ENCODE results near the gene TRAPPC14. TPM values are rescaled to one million over a fixed set of nuclear protein-coding genes. Genes with fewer than 3 reads are reported as not detected.

TRAPPC14 gene
- polyA plus RNA-seq, 5 donors = 16.0 to 22.3 (median 17.4) TPM

Other genes starting within 250 kb of the TRAPPC14 start
- 10 to 100 TPM; 35.0 to 45.0 (median 38.6) TPM for gene TRIM4, start 239.2 kb downstream of the TRAPPC14 start, polyA plus RNA-seq (ENCODE audit: insufficient read depth in 1 of 5, insufficient read length in 5 of 5, low replicate concordance in 1 of 5)
- gene GJC3, start 229.1 kb downstream of the TRAPPC14 start, polyA plus RNA-seq (ENCODE audit: insufficient read depth in 1 of 5, insufficient read length in 5 of 5, low replicate concordance in 1 of 5) = 1 to 10 TPM in 3 of 5 donors, under 1 TPM in 2; 0.93 to 1.5 (median 1.0) TPM
- gene AZGP1, start 182.7 kb downstream of the TRAPPC14 start, polyA plus RNA-seq (ENCODE audit: insufficient read depth in 1 of 5, insufficient read length in 5 of 5, low replicate concordance in 1 of 5) = 100 to 1,000 TPM in 1 of 5 donors, under 1 TPM in 4; 0.24 to 101 (median 0.51) TPM
- 10 to 100 TPM; 75.2 to 93.9 (median 86.2) TPM for gene ZKSCAN1, start 143.1 kb downstream of the TRAPPC14 start, polyA plus RNA-seq (ENCODE audit: insufficient read depth in 1 of 5, insufficient read length in 5 of 5, low replicate concordance in 1 of 5)
- gene ZSCAN21, start 108.9 kb downstream of the TRAPPC14 start, polyA plus RNA-seq (ENCODE audit: insufficient read depth in 1 of 5, insufficient read length in 5 of 5, low replicate concordance in 1 of 5) = 10 to 100 TPM; 23.1 to 27.0 (median 25.6) TPM
- 10 to 100 TPM; 38.7 to 54.7 (median 48.2) TPM for gene ZNF3, start 77.0 kb downstream of the TRAPPC14 start, polyA plus RNA-seq (ENCODE audit: insufficient read depth in 1 of 5, insufficient read length in 5 of 5, low replicate concordance in 1 of 5)
- 100 to 1,000 TPM; 112 to 138 (median 122) TPM for gene COPS6, start 69.8 kb downstream of the TRAPPC14 start, polyA plus RNA-seq (ENCODE audit: insufficient read depth in 1 of 5, insufficient read length in 5 of 5, low replicate concordance in 1 of 5)
- gene MCM7, start 57.3 kb downstream of the TRAPPC14 start, polyA plus RNA-seq (ENCODE audit: insufficient read depth in 1 of 5, insufficient read length in 5 of 5, low replicate concordance in 1 of 5) = 100 to 1,000 TPM; 129 to 144 (median 140) TPM
- gene AP4M1, start 57.1 kb downstream of the TRAPPC14 start, polyA plus RNA-seq (ENCODE audit: insufficient read depth in 1 of 5, insufficient read length in 5 of 5, low replicate concordance in 1 of 5) = 10 to 100 TPM; 34.5 to 43.4 (median 36.5) TPM
- gene TAF6, start 39.4 kb downstream of the TRAPPC14 start, polyA plus RNA-seq (ENCODE audit: insufficient read depth in 1 of 5, insufficient read length in 5 of 5, low replicate concordance in 1 of 5) = 10 to 100 TPM; 49.1 to 65.9 (median 58.1) TPM
- 10 to 100 TPM; 39.7 to 49.3 (median 41.5) TPM for gene CNPY4, start 39.1 kb downstream of the TRAPPC14 start, polyA plus RNA-seq (ENCODE audit: insufficient read depth in 1 of 5, insufficient read length in 5 of 5, low replicate concordance in 1 of 5)
- gene MBLAC1, start 31.8 kb downstream of the TRAPPC14 start, polyA plus RNA-seq (ENCODE audit: insufficient read depth in 1 of 5, insufficient read length in 5 of 5, low replicate concordance in 1 of 5) = 1 to 10 TPM; 1.1 to 2.5 (median 1.3) TPM
- gene LAMTOR4, start 9.8 kb downstream of the TRAPPC14 start, polyA plus RNA-seq (ENCODE audit: insufficient read depth in 1 of 5, insufficient read length in 5 of 5, low replicate concordance in 1 of 5) = 100 to 1,000 TPM in 1 of 5 donors, 10 to 100 TPM in 4; 75.2 to 132 (median 92.2) TPM
- 10 to 100 TPM; 16.3 to 27.2 (median 16.9) TPM for gene GAL3ST4, start 9.9 kb upstream of the TRAPPC14 start, polyA plus RNA-seq (ENCODE audit: insufficient read depth in 1 of 5, insufficient read length in 5 of 5, low replicate concordance in 1 of 5)
- 10 to 100 TPM in 3 of 5 donors, 1 to 10 TPM in 2; 7.6 to 18.4 (median 14.1) TPM for gene GPC2, start 18.7 kb upstream of the TRAPPC14 start, polyA plus RNA-seq (ENCODE audit: insufficient read depth in 1 of 5, insufficient read length in 5 of 5, low replicate concordance in 1 of 5)
- gene STAG3, start 19.2 kb upstream of the TRAPPC14 start, polyA plus RNA-seq (ENCODE audit: insufficient read depth in 1 of 5, insufficient read length in 5 of 5, low replicate concordance in 1 of 5) = 10 to 100 TPM; 15.9 to 24.7 (median 21.1) TPM
- gene PVRIG, start 61.2 kb upstream of the TRAPPC14 start, polyA plus RNA-seq (ENCODE audit: insufficient read depth in 1 of 5, insufficient read length in 5 of 5, low replicate concordance in 1 of 5) = 1 to 10 TPM; 4.9 to 9.3 (median 7.7) TPM
- 1 to 10 TPM; 5.7 to 7.4 (median 6.7) TPM for gene SPDYE3, start 149.0 kb upstream of the TRAPPC14 start, polyA plus RNA-seq (ENCODE audit: insufficient read depth in 1 of 5, insufficient read length in 5 of 5, low replicate concordance in 1 of 5)
- gene PILRB, start 199.4 kb upstream of the TRAPPC14 start, polyA plus RNA-seq (ENCODE audit: insufficient read depth in 1 of 5, insufficient read length in 5 of 5, low replicate concordance in 1 of 5) = 10 to 100 TPM; 30.4 to 52.3 (median 39.1) TPM
- gene PILRA, start 214.8 kb upstream of the TRAPPC14 start, polyA plus RNA-seq (ENCODE audit: insufficient read depth in 1 of 5, insufficient read length in 5 of 5, low replicate concordance in 1 of 5) = 1 to 10 TPM; 3.2 to 6.3 (median 6.1) TPM

Data from right lung (tissue), 5 donors.